Left ventricle myocardium inferior (tissue), 1 donor: ENCODE measurements around the gene CIB4. TPM values are rescaled to one million over a fixed set of nuclear protein-coding genes. Genes with fewer than 3 reads are reported as not detected.

ENCODE experiments used
- DNase-seq: peaks from one replicate; pipeline ENCODE4 v3.0.0-alpha.2; 2020
- H3K27ac ChIP-seq: fragments of 200-600 bp; replicated peaks from 2 replicates; pipeline ENCODE4 v1.8.0; 2021
- H3K27me3 ChIP-seq: fragments of 200-600 bp; 2 replicates; pipeline ENCODE4 v1.8.0; 2021; ENCODE audit warnings: low read depth
- H3K36me3 ChIP-seq: fragments of 200-600 bp; 2 replicates; pipeline ENCODE4 v1.8.0; 2021
- H3K4me1 ChIP-seq: fragments of 200-600 bp; 2 replicates; pipeline ENCODE4 v1.8.0; 2021
- H3K4me3 ChIP-seq: fragments of 200-600 bp; 2 replicates; pipeline ENCODE4 v1.8.0; 2021; ENCODE audit warnings: mild to moderate bottlenecking, moderate library complexity
- H3K9me3 ChIP-seq: fragments of 200-600 bp; replicated peaks from 2 replicates; pipeline ENCODE4 v1.8.0; 2021
- CTCF ChIP-seq: fragments of 200-600 bp; IDR thresholded peaks from 2 replicates; pipeline ENCODE4 v1.8.0; 2021; ENCODE audit warnings: antibody characterized with exemption, mild to moderate bottlenecking, borderline replicate concordance
- intact Hi-C: fragments of 100-400 bp; cut with micrococcal nuclease; formaldehyde crosslinking; loops from one replicate; pipeline ENCODE4 v1.11.0; 2022
- total RNA-seq: library from RNA; stranded (reverse); fragmentation: NEBNext Ultra II Directional; extraction: Animal tissue kit (Norgen Biotek cat#: 25700); gene quantifications from one replicate; pipeline ENCODE4 v1.2.1, GENCODE V29; 2021
- donor health status: DM: no; HTN: yes; CAD: no; lungs with severe emphysema.

CIB4 gene
- total RNA-seq, 1 donor from 2014 or later = not detected

- intact Hi-C loops = no loop called here
- peaks cover 51% of the 10 kb centered on the region for H3K27me3 ChIP-seq
- H3K9me3 ChIP-seq = no peaks in the 10 kb centered on the region
- TF ChIP-seq CTCF = no peak
- no peak overlapping the region for H3K4me3 ChIP-seq
- no peak overlapping the region for H3K27ac ChIP-seq
- H3K36me3 ChIP-seq = no peaks in the 10 kb centered on the region
- H3K4me1 ChIP-seq = no peaks in the 10 kb centered on the region
- DNase-seq = no peak
These were observed 9.0 kb upstream of the CIB4 start for GRCh38 chr2:26649992-26650712.

GRCh38 chr2:26649322-26649721 is 8.2 kb upstream of the CIB4 start:
- Histone ChIP-seq H3K4me3 (no peak overlapping the region), H3K27ac (no peak overlapping the region), H3K4me1 (no peaks in the 10 kb centered on the region), H3K9me3 (no peaks in the 10 kb centered on the region), H3K27me3 (peaks cover 59% of the 10 kb centered on the region), H3K36me3 (no peaks in the 10 kb centered on the region)
- no peak for DNase-seq
- intact Hi-C loops = no loop called here
- no peak for TF ChIP-seq CTCF

GRCh38 chr2:26648516-26648915 is 7.3 kb upstream of the CIB4 start:
- Histone ChIP-seq H3K4me3 (no peak overlapping the region), H3K9me3 (no peaks in the 10 kb centered on the region), H3K36me3 (no peaks in the 10 kb centered on the region), H3K4me1 (no peaks in the 10 kb centered on the region), H3K27me3 (peaks cover 68% of the 10 kb centered on the region), H3K27ac (no peak overlapping the region)
- TF ChIP-seq CTCF = no peak
- no peak for DNase-seq
- intact Hi-C loops = no loop called here

DNA sequence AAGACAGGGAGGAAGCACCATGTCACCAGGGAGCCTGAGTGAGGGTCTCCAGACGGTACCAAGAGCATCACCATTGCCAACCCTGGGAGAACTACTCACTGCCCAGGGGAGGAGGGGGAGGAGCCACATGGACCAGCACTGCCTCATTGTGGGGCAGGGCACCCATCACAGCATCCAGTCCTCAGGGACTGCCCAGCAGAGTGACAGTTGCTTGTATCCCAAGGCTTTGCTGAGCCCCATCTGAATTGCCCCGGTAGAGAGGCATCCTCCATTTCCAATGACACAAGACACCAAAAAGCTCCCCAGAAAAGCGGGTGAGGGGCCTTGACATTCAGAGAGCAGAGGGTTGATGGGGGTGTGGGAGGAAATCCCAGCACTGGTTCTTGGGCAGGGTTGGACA is 6.8 kb upstream of the CIB4 start:
- no peak overlapping the region for H3K27ac ChIP-seq
- peaks cover 73% of the 10 kb centered on the region for H3K27me3 ChIP-seq
- no peak for DNase-seq
- no peaks in the 10 kb centered on the region for H3K36me3 ChIP-seq
- intact Hi-C loops = no loop called here
- H3K4me1 ChIP-seq = no peaks in the 10 kb centered on the region
- H3K9me3 ChIP-seq = no peaks in the 10 kb centered on the region
- H3K4me3 ChIP-seq = no peak overlapping the region
- no peak for TF ChIP-seq CTCF

DNA sequence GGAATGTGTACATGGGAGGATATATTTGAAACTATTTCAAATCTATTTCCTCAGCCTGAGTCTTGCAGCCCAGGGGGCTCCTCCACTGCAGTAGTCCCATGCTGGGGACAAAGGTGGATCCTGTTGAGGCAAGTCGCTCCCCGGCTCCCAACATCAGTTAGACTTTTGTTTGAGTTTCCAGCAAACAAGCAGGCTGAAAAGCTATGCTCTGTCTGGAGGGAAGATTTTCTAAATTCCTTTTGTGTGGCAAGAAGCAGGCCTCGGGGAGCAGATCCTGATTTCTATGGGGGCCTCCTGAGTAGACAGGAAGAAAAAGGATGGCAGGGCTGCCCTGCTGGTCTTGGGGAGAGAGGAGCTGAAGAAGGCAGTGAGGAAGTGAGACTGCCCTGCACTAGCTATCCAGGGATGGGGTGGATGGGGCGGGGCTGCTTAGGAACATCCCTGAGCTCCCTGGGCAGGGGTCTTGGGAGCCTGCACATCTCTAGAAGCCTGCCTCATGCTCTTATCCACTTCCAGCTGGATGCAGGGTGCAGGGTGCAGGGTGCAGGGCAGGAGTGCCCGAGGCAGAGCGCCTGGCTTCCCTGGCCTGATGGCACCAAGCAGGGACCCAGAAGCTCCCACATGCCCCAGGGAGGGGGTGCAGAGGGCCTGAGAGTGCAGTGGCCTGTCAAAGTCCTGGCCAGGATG is 6.0 kb upstream of the CIB4 start:
- Histone ChIP-seq H3K4me1 (no peaks in the 10 kb centered on the region), H3K9me3 (no peaks in the 10 kb centered on the region), H3K27me3 (peaks cover 81% of the 10 kb centered on the region), H3K36me3 (no peaks in the 10 kb centered on the region), H3K27ac (no peak overlapping the region), H3K4me3 (no peak overlapping the region)
- no peak for TF ChIP-seq CTCF
- intact Hi-C loops = no loop called here
- DNase-seq = no peak
